OCI-LY1 (cell line): ENCODE data around the gene TNFSF4.

Experiments used
- H2AFZ ChIP-seq: fragments of 200-600 bp; sonication (generic), shearing (Covaris generic); 2 replicates; pipeline ENCODE4 v1.6.0; 2014; ENCODE audit warnings: antibody characterized with exemption, mild to moderate bottlenecking, low read length
- H3F3A ChIP-seq: fragments of 200-600 bp; sonication (generic), shearing (Covaris generic); 2 replicates; pipeline ENCODE4 v1.6.0; 2014; ENCODE audit warnings: mild to moderate bottlenecking, antibody characterized with exemption, low read length, moderate library complexity; ENCODE audit not compliant: insufficient read depth
- H3K27ac ChIP-seq: fragments of 200-600 bp; sonication (generic); 2 replicates; pipeline ENCODE4 v1.5.1; 2014; ENCODE audit warnings: low read length, mixed run types, mild to moderate bottlenecking, low read depth; ENCODE audit not compliant: poor library complexity, severe bottlenecking
- H3K27me3 ChIP-seq: fragments of 200-600 bp; sonication (generic); 2 replicates; pipeline ENCODE4 v1.6.0; 2014; ENCODE audit warnings: antibody characterized with exemption, mild to moderate bottlenecking, low read length, moderate library complexity; ENCODE audit not compliant: insufficient read depth
- H3K36me3 ChIP-seq: fragments of 200-600 bp; sonication (generic); 2 replicates; pipeline ENCODE4 v1.6.1; 2014; ENCODE audit warnings: mild to moderate bottlenecking, antibody characterized with exemption, low read length, moderate library complexity, mixed read lengths; ENCODE audit not compliant: insufficient read depth
- H3K4me1 ChIP-seq: fragments of 200-600 bp; sonication (generic); 2 replicates; pipeline ENCODE4 v1.5.1; 2014; ENCODE audit warnings: mild to moderate bottlenecking, low read length, moderate library complexity; ENCODE audit not compliant: insufficient read depth, severe bottlenecking
- H3K4me2 ChIP-seq: fragments of 200-600 bp; sonication (generic), shearing (Covaris generic); 2 replicates; pipeline ENCODE4 v1.6.1; 2014; ENCODE audit warnings: low read length
- H3K4me3 ChIP-seq: fragments of 200-600 bp; sonication (generic); 2 replicates; pipeline ENCODE4 v1.5.1; 2014; ENCODE audit warnings: low read length, low read depth, mild to moderate bottlenecking, mixed read lengths; ENCODE audit not compliant: poor library complexity, severe bottlenecking
- H3K79me2 ChIP-seq: fragments of 200-600 bp; shearing (Covaris generic); 2 replicates; pipeline ENCODE4 v1.6.1; 2016; ENCODE audit warnings: mixed run types, low read length, mixed read lengths; ENCODE audit not compliant: insufficient read depth
- H3K9ac ChIP-seq: fragments of 200-600 bp; sonication (generic), shearing (Covaris generic); 2 replicates; pipeline ENCODE4 v1.6.1; 2014; ENCODE audit warnings: mild to moderate bottlenecking, low read length, mixed read lengths
- H3K9me2 ChIP-seq: fragments of 200-600 bp; sonication (generic), shearing (Covaris generic); 2 replicates; pipeline ENCODE4 v1.6.1; 2014; ENCODE audit warnings: low read depth, mild to moderate bottlenecking, low read length, mixed read lengths
- H3K9me3 ChIP-seq: fragments of 200-600 bp; shearing (Covaris generic); 2 replicates; pipeline ENCODE4 v1.6.1; 2014; ENCODE audit warnings: low read length, mixed read lengths
- H4K20me1 ChIP-seq: fragments of 200-600 bp; sonication (generic), shearing (Covaris generic); 2 replicates; pipeline ENCODE4 v1.6.0; 2016; ENCODE audit warnings: mild to moderate bottlenecking, low read length; ENCODE audit not compliant: insufficient read depth
- EZH2 ChIP-seq: fragments of 200-600 bp; sonication (generic), shearing (Covaris generic); IDR thresholded peaks from 2 replicates; pipeline ENCODE4 v1.8.0; 2017; ENCODE audit warnings: borderline replicate concordance, mixed run types, mild to moderate bottlenecking, antibody characterized with exemption, low read length, moderate library complexity, mixed read lengths
- TF ChIP-seq, protein P1 (sequence below): fragments of 200-600 bp; sonication (generic), shearing (Covaris generic); IDR thresholded peaks from 2 replicates; pipeline ENCODE4 v1.5.1; 2017; ENCODE audit warnings: mild to moderate bottlenecking, antibody characterized with exemption, low read length, moderate library complexity, mixed read lengths

TNFSF4 gene

DNA sequence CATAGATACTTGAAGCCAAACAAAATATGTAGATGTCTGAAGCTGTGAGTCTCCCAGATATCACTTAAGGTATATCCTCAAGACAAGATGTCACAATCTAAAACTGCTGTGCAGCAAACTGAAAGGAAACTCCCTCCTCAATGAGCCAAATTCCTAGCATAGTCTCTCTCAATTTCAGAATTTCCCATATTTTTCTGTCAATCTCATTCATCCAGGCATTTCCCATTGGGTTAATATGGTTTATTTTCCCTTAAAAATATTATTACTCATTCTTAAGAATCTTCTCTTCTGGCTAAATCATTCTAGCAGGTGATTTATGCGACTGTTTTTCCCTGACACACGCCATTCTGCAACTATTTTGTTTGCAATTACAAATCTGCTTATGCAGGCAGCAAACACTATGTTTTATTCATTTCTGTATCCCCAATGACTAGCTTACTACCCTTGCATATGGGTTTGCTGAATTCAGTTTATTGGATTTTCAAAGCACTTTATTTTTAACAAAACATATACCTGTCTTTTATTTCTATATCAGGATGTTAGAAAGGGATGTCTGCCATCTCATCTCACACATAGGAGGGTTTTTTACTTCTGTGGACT is 69.9 kb downstream of the TNFSF4 start:
- Histone ChIP-seq H3K27me3 (no peaks in the 10 kb centered on the region), H3K27ac (no peak overlapping the region), H2AFZ (no peak overlapping the region), H3K4me1 (no peaks in the 10 kb centered on the region), H3K79me2 (no peaks in the 10 kb centered on the region), H3K9ac (no peak overlapping the region), H3F3A (no peaks in the 10 kb centered on the region), H4K20me1 (no peaks in the 10 kb centered on the region), H3K9me3 (no peaks in the 10 kb centered on the region), H3K4me3 (no peak overlapping the region), H3K36me3 (no peaks in the 10 kb centered on the region), H3K9me2 (no peaks in the 10 kb centered on the region), H3K4me2 (no peak overlapping the region)
- no peak for TF ChIP-seq EZH2
- TF ChIP-seq, protein P1, sequence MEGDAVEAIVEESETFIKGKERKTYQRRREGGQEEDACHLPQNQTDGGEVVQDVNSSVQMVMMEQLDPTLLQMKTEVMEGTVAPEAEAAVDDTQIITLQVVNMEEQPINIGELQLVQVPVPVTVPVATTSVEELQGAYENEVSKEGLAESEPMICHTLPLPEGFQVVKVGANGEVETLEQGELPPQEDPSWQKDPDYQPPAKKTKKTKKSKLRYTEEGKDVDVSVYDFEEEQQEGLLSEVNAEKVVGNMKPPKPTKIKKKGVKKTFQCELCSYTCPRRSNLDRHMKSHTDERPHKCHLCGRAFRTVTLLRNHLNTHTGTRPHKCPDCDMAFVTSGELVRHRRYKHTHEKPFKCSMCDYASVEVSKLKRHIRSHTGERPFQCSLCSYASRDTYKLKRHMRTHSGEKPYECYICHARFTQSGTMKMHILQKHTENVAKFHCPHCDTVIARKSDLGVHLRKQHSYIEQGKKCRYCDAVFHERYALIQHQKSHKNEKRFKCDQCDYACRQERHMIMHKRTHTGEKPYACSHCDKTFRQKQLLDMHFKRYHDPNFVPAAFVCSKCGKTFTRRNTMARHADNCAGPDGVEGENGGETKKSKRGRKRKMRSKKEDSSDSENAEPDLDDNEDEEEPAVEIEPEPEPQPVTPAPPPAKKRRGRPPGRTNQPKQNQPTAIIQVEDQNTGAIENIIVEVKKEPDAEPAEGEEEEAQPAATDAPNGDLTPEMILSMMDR, result no peak

DNA sequence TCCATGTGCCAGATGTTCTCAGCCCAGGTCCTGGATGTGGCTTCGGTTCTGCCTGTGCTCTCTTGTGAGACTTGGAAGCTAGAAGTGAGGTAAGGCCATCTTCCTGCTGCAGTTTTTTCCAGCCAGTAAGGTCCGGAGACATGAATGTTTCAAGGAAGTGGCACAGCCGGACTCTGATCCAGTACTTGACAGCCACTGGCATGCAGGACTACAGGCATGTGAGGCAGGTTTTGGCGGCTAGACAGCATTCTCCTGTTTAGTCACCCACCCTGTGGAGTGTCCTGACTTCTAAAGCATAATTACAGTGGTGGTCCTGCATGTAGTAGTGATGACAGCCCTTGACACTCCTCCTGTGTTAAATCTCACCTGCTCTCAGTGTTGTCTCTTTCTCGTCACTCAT is 72.3 kb downstream of the TNFSF4 start:
- H3K79me2 ChIP-seq, result no peaks in the 10 kb centered on the region
- H3K9me2 ChIP-seq, result no peaks in the 10 kb centered on the region
- no peaks in the 10 kb centered on the region for H3K9me3 ChIP-seq
- H3K4me2 ChIP-seq, result no peak overlapping the region
- no peaks in the 10 kb centered on the region for H3K27me3 ChIP-seq
- H3K9ac ChIP-seq, result no peak overlapping the region
- H2AFZ ChIP-seq, result no peak overlapping the region
- H3F3A ChIP-seq, result no peaks in the 10 kb centered on the region
- no peak overlapping the region for H3K27ac ChIP-seq
- no peak overlapping the region for H3K4me3 ChIP-seq
- no peaks in the 10 kb centered on the region for H3K36me3 ChIP-seq
- H3K4me1 ChIP-seq, result no peaks in the 10 kb centered on the region
- no peaks in the 10 kb centered on the region for H4K20me1 ChIP-seq
- TF ChIP-seq, protein P1, result no peak
- no peak for TF ChIP-seq EZH2

DNA sequence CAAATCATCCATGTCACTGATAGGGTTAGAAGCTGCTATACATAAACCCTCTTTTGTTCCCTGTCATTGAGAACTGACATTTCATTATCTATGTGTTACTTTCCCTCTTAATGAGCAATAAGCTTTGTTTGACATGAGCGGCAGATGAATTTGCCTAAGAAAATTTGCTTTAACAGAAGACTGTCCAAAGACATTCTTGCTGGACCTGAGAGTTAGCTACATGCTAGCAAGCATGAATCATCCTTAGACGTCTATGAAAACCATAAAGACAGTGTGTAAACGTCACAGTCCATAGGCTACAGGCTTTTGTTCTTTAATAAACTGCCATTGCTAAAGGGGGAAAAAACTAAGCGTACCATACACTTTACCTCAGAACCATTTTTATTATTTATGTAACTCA is 73.1 kb downstream of the TNFSF4 start:
- Histone ChIP-seq H4K20me1 (no peaks in the 10 kb centered on the region), H3F3A (no peaks in the 10 kb centered on the region), H3K36me3 (no peaks in the 10 kb centered on the region), H3K4me2 (no peak overlapping the region), H2AFZ (no peak overlapping the region), H3K27ac (no peak overlapping the region), H3K9me3 (no peaks in the 10 kb centered on the region), H3K4me1 (no peaks in the 10 kb centered on the region), H3K4me3 (no peak overlapping the region), H3K27me3 (no peaks in the 10 kb centered on the region), H3K9ac (no peak overlapping the region), H3K79me2 (no peaks in the 10 kb centered on the region), H3K9me2 (no peaks in the 10 kb centered on the region)
- TF ChIP-seq EZH2, result no peak
- TF ChIP-seq, protein P1, result no peak
